HG03571 (cell line): ENCODE results near the gene SELENOO.

Experiments used
- ATAC-seq: cut with Tn5 transposase; IDR thresholded peaks from one replicate; pipeline ENCODE4 v1.9.1; 2021; ENCODE audit not compliant: unreplicated experiment

SELENOO gene

DNA sequence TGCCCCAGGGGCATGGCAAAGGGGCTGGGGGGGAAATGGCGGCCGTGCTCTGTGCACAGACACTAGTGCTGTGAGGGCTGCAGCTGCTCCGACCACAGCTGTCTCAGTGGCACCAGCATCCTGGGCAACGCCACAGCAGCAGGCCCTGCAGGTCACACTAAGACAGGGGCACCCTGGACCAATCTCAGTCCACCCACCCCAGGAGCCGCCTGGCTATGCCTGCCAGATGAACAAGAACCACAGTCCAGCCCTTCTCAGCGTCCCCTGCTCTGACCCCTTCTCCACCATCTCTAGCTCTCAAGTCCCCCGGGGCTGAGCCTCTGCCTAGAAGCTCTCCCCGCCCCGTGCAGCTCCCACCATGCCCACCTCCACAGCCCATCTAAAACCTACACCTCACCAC lies 27.6 kb downstream of the SELENOO start:
- ATAC-seq = no peak

DNA sequence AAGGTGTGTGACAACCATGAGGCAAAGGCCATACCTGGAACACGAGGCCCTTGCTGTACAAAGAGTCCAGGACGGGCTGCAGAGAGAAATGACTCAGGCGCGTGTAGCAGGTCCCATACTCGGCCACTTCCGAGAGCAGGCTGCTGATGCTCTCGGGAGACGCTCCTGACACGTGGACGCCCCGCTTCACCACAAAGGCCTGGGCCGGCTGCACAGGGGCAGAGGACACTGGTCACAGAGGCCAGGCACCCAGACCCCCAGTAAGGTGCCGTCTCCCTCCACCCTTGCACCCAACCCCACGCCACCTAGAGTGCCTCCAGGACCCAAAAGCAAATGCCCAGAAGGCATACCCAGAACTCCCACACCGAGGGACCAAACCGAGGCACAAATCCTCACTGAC lies 28.6 kb downstream of the SELENOO start:
- ATAC-seq = no peak

DNA sequence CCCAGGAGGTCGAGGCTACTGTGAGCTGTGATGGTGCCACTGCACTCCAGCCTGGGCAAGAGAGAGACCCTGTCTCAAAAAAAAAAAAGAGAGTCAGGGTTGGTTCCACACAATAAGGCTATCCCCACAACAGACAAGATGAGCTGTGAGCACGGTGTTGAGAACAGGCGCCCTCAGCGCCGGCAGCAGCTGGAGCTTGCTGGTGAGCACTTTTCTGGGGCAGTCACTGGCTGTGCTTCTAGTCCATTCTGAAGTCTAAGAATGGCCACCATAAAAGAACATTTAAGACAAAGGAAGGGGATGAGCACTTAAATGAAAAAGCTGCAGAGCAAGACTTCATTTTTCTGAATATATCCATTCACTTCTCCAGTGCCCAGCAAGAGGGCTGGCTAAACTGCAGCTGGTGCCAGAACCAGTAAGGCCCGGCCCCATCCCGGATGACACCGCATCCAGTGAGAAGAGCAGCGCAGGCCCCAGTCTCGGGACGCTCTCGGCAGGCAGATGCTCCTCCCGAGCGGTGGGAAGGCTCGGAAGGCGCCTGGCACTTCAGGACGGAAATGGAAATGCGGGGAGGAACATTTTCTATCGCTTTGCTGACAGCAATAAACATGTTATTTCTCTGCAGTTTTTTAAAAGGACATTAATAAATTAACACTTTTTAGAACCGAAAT lies 31.8 kb downstream of the SELENOO start:
- ATAC-seq = no peak

DNA sequence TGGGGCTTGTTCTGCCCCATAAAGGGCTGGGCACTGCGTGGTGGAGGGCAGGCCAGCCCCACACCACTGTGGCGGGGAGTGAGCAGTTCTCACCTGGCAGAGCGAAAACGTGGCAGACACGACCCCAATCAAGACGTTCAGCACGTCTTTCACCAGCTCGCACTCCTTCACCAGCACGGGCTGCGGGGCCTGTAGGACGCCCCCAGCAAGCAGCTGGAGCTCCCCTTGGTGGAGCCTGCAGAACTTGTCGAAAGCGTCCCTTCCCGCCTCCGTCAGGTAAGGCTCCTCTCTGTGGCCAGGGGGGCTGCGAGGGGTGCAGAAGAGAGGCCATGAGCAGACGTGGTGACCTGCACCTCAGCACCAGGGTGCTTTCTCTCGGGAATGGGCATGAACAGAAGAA lies 32.4 kb downstream of the SELENOO start:
- no peak for ATAC-seq

DNA sequence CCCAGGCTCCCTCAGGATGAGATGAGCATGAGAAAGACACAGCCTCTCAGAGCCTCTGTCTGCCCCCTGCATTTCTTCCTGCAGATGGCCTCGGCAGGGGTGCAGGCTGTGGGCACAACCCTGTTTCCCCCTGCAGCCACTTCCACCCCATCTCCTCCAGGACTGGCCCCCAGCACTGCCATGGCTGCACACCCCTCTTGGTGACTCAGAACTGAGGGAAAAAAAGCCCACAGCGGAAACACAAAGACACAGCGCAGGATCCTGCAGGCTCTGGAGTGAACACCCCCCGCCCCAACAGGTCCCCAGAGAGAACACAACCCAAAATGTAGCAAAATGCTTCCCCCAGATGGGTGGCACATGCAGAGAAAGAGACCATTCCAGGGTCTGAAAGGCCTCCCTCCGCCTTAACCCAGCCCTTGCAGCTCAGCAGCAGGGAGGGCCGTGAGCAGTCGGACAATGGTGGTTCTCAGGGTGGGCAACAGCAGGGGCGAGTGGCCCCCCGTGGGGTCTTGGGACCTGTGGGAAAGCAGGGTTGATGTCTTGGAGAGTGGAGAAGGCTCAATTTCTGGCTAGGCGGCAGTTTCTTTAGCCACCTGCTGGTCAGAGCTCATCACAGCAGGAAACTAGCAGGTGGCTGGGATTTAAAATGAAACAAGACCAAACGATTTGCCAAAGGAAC lies 36.1 kb downstream of the SELENOO start:
- ATAC-seq = no peak

DNA sequence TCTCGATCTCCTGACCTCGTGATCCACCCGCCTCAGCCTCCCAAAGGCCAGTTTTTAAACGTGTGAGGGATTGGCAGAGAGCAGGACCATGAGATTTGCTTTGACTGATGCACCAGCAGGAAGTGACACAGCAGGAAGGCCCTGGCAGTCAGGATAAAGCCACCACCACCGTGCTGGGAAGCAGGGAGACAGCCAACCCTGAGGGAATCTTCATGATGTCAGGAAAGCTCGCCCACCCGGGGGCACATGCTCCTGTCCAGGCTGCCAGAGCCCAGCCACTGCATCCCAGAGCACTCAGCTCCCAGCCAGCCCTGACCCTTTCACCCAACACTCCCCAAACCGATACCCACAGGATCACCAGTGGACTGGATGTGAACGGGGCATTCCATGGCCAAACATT lies 37.9 kb downstream of the SELENOO start:
- no peak for ATAC-seq

DNA sequence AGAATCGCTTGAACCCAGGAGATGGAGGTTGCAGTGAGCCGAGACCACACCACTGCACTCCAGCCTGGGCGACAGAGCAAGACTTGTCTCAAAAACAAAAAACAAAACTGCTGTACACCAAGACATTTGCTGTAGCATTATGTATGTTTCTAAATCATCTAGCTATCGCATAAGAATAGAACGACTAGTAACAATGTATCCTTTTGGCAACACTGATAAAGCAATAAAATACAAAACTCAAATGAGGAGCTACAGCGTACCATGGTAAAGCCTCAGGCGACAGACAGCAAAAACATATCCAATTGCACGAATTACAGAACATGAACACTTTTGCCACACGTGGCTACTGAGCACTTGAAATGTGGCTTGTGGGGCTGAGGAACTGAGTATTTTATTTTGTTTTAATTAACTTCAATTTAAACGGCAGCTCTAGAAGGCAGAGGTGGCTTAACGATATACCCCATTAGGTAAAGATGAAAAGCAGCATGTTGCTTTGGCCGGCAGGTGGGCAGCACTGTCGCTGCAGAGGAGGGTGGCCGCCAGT lies 41.7 kb downstream of the SELENOO start:
- no peak for ATAC-seq

DNA sequence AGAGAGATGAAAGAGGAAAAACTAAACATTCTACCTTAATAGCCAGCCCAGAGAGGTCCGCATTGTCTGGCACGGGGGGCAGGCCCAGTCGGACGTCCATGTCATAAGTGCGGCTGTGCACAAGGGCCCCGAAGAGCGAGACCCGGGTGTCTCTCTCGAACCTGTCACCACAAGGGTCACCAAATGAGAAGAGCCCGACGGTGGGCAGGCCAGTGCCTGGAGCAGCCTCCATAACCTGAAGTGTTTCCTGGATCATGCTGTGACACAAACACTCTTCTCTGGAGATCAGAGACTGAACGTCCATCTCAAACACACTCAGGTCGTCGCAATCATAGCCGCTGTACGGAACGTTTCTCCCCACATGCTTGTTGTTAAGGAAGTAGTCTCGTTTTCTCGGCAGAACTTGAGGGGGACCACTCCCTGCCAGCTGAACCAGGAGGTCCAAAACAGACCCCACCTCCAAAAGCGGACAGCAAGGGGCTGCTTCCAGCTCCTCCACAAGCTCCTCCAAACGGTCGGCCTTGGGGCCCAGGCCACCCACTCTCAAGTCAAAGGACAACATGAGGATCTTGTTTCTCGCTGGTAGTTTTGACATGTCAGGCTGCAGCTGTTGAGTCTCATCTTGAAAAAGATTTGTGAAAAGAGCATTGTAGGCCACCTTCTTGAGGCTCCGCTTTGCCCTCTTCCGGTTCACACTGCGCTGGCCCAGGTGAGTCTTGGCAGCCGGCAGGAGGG lies 43.0 kb downstream of the SELENOO start:
- ATAC-seq = no peak

DNA sequence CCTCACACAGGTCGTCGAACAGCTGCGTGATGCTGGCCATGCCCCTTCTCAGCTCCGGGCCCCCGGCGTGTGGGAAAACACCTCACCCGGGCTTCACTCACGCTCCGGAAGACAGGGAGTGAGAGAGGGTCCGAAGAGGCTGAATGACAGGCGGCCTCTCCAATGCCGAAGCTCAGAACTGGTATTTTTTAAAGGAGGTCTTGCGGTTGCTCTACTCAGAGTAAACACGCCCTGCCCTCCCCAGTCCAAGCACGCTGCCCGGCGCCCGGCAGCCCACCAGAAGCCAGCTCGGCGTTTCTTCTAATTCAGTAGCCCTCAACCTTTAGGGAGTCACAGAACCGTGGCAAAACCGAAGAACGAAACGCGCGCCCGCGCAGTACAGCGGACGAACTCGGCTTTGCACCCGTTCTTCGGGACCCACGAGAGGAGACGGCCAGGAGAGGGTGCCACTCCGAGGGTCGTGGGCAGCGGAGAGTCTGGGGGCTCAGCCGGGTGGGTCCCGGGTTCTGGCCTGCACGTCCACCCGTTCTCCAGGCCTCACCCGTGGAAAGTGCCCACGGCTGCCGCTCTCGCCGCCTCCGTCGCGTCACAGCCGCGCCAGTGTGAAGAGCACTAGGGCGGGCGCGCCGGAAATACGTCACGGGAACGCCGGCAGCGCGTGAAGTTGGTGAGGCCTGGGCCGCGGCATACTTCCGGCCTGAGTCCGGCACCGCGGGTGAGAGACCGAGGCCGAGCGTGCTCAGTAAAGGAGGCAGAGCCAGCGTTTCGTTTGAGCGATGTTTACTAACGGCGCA lies 43.8 kb downstream of the SELENOO start, which contains the start of gene TUBGCP6:
Gene TUBGCP6 (minus strand): TSS at position 604 of the 794 bp plus-strand sequence. CDS start 564 bp downstream, at position 40.
- ATAC-seq = peak; percentile 58

DNA sequence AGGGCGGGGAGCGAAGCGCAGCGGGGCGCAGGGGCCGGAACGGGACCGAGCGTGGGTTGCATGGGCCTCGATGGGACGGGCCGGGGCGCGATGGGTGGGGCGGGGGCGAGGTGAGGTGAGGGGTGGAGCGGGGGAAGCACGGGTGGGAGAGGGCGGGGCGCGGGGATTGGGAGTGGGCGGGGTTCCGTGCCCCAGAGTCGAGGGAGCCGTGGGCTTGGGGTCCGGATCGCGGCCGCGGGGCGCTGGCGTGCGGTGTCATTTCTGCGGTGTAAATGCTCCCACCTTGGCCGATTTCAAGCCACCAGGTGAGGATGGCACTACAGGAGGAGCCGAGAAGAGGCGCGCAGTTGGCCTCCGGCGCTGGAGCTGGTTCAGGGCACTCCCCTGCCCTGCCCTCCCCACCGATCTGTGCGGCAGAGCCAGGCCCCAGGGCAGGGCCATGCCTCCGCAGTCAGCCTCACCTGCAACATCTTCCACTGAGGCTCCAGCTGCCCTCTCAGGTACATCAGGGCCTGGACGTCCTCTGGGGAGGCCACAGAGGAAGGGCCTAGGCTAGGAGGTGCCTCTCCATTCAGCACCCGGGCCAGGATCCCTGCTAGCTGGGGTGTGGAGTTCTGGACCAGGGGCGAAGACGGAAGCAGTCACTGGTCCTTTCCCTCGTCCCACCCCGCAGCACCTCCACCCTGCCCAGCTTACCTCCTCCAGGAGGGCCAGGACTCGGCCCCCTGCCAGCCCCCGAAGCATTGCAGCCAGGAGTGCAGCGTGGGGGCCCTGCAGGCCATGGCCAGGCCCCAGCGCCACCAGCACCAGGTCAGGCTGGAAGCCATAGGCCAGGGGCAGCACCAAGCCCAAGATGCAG lies 44.6 kb downstream of the SELENOO start:
- ATAC-seq = no peak

DNA sequence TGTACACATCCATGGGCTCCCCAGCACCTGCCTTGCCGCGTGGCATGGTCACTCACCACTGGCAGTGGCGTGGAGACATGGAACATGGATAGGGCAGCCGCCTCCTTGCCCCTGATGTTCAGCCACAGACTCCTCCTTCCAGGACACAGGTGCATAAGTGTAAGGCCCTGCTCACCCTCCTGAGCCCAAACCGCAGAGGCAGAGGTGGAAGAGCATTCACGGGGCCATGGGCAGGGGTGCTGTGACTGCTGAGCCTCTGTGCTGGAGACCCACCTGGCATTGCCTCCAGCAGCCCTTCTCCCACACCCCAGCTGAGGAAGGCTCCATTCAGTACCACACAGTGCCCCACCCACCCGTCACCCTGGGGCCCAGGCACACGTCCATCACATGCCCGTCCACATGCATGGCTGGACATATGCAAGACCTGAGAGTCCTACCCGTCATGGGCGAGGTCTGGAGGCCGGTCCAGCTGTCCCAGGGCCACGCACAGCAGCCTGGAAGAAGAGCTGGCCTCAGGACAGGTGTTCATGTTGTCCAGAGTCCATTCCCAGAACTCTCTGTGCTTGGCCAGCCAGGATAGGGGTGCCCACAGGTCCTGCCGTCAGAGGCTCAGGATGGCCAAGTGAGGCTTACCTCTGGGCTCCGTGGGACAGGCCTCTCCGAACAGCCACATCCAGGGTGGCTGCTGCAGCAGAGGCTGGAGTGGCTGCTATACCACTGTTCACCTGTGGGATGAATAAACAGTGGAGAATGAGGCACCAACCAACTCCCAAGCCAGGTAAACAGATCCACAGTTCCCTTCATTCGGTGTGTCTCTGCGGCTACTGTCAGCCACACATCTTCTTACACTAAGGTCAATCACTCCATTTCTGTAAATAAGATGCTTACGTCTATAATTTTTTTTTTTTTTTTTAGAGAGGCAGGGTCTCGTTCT lies 45.7 kb downstream of the SELENOO start:
- ATAC-seq = no peak

DNA sequence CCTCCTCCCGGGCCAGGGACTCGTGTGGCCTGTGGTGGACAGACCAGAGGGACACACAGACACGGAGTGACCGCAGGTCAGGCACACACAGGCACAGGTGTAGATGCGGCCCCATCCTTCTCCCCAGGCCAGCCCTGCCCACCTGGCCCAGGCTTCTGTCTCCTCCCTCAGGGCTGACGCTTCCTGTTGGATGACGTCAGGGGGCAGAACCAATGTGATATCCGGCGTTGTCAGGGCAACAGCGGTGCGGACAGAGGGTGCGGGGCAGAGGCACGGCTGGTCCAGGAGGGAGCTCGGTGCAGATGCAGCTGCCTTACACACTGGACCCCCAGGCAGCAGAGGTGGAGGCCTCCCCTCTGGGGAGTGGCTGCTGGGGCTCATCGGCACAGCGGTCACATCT lies 46.9 kb downstream of the SELENOO start:
- ATAC-seq = no peak

DNA sequence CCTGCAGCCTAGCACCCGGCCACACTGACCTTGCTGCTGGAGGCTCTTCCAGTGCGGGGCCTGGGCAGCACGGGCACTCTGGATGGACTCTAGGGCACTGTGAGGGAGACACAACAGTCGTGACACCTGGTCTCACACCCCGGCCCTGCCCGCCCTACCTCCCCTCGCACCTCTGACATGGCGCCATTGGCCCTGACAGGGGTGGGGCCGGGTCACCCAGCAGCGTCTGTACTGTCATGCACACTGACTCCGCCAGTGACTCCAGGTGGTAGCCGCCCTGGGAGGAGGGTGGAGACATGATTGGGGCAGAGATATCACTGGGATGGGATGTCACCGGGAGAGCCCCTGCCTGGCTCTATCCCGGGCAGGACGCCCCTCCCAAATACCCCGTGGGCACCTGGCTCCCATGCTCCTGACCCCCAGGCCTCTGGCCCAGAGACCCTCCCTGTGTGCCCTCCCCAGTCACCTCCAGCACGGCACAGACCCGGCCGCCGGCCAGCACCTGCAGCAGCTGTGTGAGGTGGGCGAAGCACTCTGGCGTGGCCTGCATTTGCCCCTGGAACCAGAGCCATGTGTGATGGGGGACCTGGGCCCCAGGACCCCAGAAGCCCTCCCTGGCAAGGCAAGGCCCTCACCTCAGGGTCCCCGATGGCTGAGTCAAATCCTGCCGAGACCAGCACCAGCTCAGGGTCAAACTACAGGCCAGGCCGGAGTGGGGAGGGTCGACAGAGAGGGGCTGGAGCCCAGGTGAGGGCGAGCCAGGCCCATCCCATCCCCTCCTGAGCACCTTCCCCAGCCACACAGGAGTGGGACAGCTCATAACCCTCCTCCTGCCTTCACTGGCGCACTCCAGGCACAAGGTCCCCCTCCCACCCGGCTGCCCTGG lies 47.6 kb downstream of the SELENOO start:
- ATAC-seq = no peak

DNA sequence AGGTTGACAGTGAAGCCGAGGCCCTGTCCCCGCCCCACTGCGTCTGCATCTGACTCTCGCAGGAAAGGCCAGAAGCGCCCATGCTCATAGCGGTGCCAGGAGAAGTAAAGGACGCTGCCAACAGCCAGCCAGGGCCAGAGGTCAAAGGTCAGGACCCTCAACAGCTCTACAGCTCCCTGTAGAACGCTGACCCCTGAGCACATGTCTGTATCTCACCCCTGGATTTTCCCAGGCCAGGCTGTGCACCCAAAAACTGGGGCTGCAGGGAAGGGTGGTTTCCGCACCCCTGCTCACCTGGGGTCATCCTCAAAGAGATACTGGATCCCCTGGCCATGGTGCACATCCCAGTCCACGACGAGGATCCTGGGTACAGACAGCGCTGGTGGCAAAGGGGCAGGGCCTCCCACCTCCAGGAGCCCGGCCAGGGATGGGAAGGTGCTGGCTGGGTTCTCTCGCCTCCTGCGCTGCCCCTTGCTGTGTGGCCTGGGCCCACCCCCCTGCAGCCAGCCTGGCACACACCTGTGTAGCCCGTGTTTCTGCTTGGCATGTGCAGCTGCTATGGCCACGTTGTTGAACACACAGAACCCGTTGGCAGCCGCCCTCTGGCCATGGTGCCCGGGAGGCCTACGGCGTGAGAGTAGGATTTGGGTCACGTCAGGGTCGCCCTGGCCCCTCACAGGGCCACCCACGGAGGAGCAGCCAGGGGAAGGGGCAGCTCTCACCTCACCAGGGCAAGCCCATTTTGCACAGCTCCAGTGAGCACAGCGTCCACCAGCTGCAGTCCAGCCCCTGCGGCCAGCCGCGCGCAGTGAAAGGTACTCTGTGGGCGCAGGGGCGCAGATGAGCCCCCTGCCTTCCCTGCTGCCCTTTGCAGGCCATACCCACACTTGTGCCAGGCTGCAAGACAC lies 48.8 kb downstream of the SELENOO start:
- no peak for ATAC-seq

DNA sequence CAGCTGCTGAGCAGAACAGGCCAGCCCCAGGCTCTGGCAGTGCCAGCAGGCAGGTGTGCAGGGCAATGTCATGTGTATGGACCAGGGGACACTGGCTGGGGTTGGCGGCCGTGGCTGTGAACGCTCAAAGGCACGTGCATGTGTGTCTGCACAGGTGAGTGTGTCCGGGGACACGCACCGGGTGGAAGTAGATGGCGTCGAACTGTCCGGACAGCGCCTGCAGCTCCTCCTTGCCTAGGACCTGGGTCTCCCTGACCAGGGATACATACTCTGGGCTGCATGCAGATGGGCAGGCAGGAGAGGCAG lies 49.4 kb downstream of the SELENOO start:
- ATAC-seq = no peak

DNA sequence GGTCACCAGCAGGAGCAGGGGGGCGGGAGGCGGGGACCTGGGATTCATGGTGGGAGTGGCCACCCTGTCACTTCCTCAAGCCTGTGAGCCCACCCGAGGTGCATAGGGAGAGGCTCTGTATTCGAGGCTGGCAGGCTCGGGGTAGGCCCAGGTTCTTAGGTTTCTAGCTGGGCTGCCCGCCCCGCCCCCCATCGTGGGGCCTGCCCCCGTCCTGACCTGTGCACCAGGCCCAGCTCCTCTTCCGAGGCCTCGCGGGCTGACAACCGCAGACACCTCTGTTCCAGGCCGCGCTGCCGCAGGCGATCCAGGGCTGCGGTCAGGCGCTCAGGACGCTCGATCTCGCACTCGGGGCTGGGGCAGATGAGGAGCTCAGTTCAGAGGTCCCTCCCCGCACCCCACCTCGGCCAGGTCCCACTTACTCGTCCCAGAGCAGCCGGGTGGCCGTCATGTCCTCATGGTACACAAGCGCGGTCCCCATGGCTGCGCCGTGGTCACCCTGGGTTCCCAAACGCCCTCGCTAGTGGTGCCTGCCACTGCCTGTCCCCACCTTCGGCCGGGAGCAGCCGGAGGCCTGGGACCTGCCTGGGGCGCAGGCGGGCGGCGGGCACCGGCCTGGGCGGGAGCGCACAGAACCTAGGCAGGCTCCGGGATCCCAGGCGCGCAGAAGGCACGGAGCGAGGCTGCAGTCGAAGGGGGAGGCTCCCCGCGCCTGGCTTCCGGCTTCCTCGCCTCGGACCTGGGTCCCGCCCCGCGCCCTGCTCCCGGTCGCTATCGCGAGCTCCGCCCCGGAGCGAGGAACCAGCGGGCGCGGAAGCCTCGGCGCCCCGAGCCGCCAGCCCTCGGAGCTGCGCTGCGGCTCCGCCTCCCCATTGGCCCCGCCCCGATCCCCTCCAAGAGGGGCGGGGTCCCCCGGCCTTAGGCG lies 50.0 kb downstream of the SELENOO start, which contains the start of gene HDAC10:
Gene HDAC10 (minus strand): TSS at position 711 of the 922 bp plus-strand sequence. CDS start 233 bp downstream, at position 478.
- peak; percentile 37 for ATAC-seq
